GM21390 (cell line): ENCODE measurements around the gene RAG1.
"Not testable (repeated sequence)": the region's sequence is repeated elsewhere in the genome, so short reads cannot be mapped to it uniquely, and the experiment has no call there.

Experiments
- ATAC-seq: cut with Tn5 transposase; IDR thresholded peaks from one replicate; pipeline ENCODE4 v1.9.1; 2021; ENCODE audit not compliant: unreplicated experiment

RAG1 gene

DNA sequence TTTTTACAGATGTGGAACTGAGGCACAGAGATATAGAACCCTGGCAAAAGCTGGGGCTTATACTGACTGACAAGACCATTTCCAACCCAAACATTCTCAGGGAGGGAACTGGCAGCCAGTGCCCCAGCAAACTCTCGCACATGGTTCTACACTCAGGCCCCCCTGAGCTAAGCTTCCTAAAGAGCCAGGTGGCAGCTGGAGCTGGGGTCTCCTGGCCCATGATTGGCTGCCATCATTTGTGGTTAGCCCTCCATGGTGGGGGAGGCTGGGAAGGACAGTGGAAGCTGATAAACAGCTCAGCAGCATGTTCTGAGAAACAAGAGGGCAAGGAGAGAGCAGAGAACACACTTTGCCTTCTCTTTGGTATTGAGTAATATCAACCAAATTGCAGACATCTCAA, at the start of gene RAG1:
TSS of gene RAG1 (plus strand) at position 314 of the 400 bp plus-strand sequence. CDS start 5,298 bp downstream, outside the sequence.
- ATAC-seq = no peak

- ATAC-seq = no peak
Observed at GRCh38 chr11:36530840-36531239, 37.0 kb upstream of the RAG1 start.

GRCh38 chr11:36532941-36533601, 34.7 kb upstream of the RAG1 start:
- ATAC-seq = no peak

DNA sequence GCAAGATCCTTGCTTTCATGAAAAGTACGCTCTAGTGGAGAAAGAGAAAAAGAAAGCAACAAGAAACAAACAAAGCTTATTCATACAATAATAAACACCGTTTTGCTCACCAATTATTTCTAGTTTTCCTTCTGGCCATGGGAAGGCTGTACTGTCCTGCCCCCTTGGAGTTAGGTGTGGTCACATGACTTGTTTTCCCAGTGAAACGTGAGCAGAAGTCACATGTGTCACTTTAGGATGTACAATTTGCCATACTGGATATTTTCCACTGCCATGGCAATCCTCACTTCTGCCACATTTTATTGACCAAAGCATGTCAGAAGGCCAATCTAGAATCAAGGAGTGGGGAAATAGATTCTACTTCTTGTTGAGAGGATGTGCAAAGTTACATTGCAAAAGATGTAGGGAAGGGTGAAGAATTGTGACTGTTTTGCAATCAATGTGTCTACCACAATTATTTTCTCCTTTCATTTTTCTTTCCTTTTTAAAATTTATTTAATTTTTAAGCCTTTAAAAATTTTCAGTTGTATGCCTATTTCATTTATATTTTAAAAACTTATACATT, 33.4 kb upstream of the RAG1 start:
- no peak for ATAC-seq

- ATAC-seq = peak; percentile 99
Observed at GRCh38 chr11:36540998-36541397, 26.8 kb upstream of the RAG1 start.

GRCh38 chr11:36550385-36551115, 17.3 kb upstream of the RAG1 start:
- no peak for ATAC-seq

GRCh38 chr11:36557390-36557789, 10.4 kb upstream of the RAG1 start:
- ATAC-seq = not testable (repeated sequence)

GRCh38 chr11:36557991-36558390, 9.8 kb upstream of the RAG1 start:
- no peak for ATAC-seq

DNA sequence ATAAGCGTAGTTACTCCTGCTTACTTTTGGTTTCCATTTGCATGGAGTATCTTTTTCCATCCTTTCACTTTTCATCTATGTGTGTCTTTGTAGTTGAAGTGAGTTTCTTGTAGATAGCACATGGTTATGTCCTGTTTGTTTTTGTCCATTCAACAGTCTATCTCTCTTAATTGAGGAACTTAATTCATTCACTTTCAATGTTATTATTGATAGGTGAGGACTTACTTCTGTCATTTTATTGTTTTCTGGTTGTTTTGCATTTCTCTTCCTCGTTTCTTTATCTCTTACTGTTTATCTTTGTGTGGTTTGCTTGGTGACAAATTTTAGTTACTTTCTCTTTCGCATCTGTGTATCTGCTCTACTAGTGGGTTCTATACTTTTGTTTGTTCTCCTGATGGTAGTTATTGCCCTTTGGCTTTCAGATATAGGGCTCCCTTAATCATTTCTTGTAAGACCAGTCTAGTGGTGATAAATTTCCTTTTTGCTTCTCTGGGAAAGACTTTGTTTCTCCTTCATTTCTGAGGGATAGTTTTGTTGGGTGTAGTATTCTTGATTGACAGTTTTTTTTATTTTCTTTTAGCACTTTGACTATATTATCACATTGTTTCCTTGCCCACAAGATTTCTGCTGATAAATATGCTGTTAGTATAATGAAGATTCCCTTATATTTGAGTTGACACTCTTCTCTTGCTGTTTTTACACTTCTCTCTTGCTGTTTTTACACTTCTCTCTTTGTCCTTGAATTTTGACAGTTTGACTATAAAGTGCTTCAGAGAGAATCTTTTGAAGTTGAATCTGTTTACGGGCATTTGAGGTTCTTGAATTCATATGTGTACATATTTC, 9.0 kb upstream of the RAG1 start:
- ATAC-seq = peak; percentile 98

- ATAC-seq = peak; percentile 69
Observed at GRCh38 chr11:36564376-36565030, 3.3 kb upstream of the RAG1 start.

DNA sequence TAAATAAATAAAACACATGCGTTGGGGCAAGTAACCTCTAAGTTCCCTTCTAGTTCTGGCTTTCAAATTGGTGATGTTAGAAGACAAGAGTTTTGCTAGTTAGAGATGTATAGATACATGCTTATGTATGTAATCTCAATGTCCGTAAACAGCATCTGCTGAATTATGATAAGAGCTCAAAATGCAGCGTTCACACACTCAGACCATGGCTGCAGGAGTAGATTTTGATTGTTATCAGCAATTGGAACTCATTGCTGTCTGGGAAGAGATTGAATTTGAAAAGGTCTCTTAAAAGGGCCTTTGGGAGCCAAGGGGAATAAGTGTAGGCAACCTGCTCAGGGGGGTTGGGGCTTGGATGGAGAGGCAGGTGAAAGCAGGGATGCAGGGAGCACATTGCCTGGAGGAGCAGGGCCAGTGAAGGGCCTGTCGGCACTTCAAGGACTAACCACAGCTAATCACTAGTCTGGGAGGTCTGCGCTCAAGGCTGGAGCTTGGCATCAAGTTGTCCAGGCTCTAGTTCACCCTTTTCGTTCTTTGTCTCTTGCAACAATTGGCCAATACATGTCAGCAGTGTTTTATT, 2.7 kb upstream of the RAG1 start:
- no peak for ATAC-seq

DNA sequence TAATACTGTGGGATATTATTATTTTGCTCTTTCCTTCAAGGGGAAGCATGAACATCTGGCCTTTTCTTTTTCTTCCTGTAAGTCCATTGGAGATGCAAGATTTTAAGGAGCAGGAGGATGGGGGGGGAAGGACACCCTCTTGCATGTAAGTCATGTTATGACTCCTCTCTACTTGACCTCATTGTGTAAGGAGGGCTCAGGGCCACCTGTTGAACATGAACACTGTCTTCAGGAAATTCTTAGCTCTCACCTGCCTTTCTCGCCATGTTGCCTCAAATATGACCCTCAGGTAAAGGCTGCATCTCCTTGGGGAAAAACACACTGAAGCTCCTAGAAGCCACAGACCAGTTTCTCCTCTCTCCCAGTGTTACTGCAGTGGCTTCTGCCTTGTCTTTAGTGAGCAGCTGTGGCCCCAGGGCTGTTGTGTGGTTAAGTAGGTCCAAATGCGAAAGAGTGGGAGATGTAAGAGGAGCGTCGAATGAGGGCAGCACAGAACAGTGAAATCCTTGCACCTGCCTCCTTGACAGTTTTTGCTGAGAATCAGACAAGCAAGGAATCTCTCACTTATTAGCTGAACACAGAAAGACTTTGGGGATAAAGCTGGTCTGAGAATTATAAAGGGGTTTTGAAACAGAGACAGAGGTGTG, 1.3 kb upstream of the RAG1 start:
- ATAC-seq = no peak

- no peak for ATAC-seq
Observed at GRCh38 chr11:36569095-36569494, 1.3 kb downstream of the RAG1 start.

GRCh38 chr11:36574486-36574885, 6.7 kb downstream of the RAG1 start:
- ATAC-seq = no peak

DNA sequence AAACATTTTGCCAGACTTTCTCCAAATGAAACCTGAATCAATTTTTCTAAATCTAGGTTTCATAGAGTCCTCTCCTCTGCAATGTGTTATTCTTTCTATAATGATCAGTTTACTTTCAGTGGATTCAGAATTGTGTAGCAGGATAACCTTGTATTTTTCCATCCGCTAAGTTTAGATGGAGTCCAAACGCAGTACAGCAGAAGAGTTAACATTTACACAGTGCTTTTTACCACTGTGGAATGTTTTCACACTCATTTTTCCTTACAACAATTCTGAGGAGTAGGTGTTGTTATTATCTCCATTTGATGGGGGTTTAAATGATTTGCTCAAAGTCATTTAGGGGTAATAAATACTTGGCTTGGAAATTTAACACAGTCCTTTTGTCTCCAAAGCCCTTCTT, 9.6 kb downstream of the RAG1 start:
- ATAC-seq = no peak

GRCh38 chr11:36577859-36578258, 10.1 kb downstream of the RAG1 start:
- ATAC-seq = no peak

DNA sequence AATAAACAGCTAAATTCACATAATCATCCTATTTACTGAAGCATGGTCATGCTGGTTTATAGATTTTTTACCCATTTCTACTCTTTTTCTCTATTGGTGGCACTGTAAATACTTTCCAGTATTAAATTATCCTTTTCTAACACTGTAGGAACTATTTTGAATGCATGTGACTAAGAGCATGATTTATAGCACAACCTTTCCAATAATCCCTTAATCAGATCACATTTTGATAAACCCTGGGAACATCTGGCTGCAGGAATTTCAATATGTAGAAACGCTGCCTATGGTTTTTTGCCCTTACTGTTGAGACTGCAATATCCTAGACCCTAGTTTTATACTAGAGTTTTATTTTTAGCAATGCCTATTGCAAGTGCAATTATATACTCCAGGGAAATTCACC, 10.7 kb downstream of the RAG1 start:
- ATAC-seq = no peak

GRCh38 chr11:36581536-36581935, 13.7 kb downstream of the RAG1 start:
- no peak for ATAC-seq

GRCh38 chr11:36583667-36584066, 15.9 kb downstream of the RAG1 start:
- ATAC-seq = no peak

- peak; percentile 69 for ATAC-seq
Observed at GRCh38 chr11:36586543-36586942, 18.7 kb downstream of the RAG1 start.
